Activated CD8-positive, alpha-beta memory T cell treated with anti-CD3 and anti-CD28 coated beads for 48 hours (primary cell): Measurements from ENCODE around the gene CTSE.
"Not testable (repeated sequence)": the region's sequence is repeated elsewhere in the genome, so short reads cannot be mapped to it uniquely, and the experiment has no call there.

Experiments used
- DNase-seq, 3 experiments: peaks; one replicate each; pipeline ENCODE4 v3.0.0-alpha.2; 2020; ENCODE audit warnings: low read depth in 2 of 3, low spot score in 2 of 3

CTSE gene

GRCh38 chr1:206020393-206021007 lies 3.2 kb downstream of the CTSE start:
- no peak for DNase-seq

DNA sequence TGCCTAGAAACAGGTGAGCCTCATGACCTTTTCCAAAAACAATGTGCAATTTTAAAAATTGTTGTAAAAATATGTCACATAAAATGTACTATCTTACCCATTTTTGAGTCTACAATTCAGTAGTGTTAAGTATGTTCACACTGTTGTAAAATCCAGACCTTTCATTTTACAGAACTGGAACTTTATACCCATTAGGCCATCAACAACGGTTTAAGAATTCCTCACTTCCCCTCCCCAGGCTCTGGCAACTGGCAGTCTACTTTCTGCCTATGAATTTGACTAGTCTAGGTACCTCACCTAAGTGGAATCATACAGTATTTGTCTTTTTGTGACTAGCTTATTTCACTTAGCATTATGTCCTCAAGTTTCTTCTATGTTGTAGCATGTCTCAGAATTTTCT lies 8.6 kb downstream of the CTSE start:
- no peak for DNase-seq

- no peak for DNase-seq
Measured at GRCh38 chr1:206014601-206015000, 9.1 kb downstream of the CTSE start.

- no peak for DNase-seq
Measured at GRCh38 chr1:206013026-206013795, 10.5 kb downstream of the CTSE start.

DNA sequence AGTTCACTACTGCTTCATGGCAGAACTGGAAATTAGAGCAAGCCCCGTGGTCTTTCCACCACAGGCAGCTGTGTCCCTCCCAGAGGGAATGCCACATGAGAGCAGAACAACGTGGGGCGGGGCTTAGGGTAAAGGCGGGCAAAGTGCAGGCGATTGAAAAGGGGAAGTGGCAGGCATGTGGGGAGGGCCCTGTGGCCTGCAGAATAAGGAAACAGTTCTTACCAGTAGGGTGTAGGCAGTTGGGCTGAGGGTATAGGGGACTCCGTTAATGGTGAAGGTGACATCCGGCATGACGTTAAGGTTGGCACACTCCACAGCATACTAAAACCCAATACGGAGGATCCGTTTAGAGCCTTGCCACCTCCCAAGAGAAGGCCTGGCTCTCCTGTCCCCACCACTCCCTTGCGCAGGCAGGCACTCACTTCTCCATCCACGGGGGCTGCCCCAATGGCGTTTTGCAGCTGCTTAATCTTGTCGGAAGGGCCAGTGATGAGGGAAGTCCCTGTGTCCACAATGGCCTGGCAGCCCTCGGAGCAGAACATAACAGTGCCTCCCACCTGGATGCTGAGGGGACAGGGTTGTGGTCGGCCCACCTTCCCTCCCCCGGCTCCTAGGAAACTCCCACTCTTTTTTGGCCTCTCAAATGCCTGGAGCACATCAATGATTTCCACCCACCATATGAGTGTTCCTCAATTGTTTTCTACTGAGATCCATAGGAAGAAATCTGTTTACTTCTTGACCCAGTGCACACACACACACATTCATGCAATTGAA lies 11.4 kb downstream of the CTSE start:
- DNase-seq: no peak

GRCh38 chr1:206011057-206011456 lies 12.6 kb downstream of the CTSE start:
- no peak for DNase-seq

- DNase-seq: no peak
Measured at GRCh38 chr1:206010060-206010459, 13.6 kb downstream of the CTSE start.

DNA sequence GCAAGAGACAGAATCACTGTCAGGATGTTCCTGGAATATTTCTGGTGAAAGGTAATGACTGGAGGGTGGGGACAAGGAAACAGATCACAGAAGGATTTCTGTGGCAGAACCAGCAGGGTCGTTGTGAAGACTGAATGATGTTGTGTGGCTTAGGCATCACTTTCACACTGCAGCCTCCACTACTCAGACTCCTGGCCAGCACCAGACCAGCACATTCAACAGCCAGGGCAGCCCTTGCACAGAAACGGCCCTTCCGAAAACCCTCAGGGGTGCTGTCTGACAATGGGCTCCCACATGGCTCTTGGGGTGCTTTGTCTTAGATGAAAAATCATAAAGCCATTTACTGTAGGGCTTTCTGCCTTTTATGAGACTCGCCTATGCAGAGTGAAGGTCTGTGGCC lies 16.7 kb downstream of the CTSE start:
- no peak for DNase-seq

DNA sequence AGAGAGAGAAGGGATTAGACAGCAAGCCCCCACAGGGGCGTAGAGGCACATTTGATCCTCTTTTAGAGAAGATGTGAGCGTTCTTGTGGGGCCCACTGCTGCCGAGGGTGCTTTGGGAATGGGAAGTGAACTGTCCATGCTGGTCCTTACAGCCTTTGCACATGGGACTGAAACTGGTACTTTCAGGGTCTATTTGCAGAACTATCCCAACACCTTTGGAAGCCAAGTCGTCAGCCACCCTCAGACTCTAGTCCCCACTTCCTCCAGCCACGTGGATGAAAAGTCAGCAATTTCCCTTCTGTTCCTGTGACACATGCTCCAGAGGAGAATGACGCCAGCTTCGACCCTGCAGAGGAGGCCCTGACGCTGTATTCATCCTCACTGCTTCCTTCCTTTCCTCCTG lies 17.9 kb downstream of the CTSE start:
- DNase-seq: no peak

DNA sequence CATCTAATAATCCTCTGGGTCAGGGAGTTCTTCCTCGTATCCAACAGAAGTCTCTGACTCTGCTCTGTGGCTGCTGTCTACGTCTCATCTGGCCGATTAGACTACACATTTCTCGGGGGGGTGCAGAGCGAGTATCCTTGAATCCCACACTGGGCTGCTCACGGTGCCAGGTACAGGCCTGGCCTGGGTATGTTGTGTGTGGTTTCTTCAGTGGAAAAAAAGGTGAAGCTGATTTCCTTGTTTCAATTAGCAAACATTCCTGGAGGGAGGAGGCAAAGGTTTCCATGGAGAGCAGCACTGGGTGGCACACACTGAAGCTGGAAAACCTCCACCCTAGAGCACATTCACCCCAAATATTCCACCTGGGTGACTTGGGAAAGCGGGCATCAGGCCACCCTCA lies 18.5 kb downstream of the CTSE start:
- DNase-seq: no peak

DNA sequence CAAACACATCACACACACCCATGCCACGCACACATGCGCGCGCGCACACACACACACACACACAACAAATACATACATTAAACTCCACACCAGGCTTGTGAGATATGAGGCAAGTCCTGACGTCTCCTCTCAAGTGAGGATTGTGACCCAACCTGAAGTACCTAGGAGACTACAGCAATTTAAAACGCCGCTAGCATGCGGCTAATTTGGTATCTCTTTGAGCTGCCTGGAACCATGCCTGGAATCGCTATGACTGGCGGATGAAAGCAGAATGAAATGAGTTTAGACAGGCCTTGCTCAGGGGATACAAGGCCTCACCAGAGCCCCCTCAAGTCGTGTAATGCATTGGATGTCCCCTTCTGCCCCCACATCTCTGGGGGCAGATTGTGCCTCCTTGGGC lies 18.9 kb downstream of the CTSE start:
- DNase-seq: no peak

DNA sequence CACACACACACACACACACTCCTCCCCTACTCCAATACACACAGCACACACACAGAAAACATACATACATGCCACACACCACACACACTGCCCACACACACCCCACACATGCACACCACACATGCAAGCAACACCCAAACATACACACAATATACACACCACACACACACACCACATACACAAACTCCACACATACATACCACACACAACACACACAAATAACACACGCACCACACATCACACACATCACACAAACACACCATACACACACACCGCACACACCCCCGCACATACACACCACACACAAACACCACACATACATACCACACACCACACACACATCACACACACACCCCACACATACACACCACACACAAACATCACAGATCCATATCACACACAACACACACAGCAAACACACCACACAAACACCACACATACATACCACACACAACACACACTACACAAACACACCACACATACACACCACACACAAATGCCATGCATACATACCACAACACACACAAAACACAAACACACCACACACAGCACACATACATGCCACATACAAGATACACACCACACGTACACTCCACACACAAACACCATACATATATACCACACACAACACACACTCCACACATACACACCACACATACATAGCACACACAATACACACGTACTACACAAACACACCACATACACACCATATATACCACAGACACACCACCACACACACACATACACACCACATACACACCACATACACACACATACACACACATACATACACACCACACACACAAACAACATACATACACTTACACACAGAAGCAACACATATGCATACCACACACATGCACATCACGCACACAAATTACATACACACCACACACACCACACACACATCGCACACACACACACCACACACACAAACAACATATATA lies 19.6 kb downstream of the CTSE start:
- DNase-seq: no peak

DNA sequence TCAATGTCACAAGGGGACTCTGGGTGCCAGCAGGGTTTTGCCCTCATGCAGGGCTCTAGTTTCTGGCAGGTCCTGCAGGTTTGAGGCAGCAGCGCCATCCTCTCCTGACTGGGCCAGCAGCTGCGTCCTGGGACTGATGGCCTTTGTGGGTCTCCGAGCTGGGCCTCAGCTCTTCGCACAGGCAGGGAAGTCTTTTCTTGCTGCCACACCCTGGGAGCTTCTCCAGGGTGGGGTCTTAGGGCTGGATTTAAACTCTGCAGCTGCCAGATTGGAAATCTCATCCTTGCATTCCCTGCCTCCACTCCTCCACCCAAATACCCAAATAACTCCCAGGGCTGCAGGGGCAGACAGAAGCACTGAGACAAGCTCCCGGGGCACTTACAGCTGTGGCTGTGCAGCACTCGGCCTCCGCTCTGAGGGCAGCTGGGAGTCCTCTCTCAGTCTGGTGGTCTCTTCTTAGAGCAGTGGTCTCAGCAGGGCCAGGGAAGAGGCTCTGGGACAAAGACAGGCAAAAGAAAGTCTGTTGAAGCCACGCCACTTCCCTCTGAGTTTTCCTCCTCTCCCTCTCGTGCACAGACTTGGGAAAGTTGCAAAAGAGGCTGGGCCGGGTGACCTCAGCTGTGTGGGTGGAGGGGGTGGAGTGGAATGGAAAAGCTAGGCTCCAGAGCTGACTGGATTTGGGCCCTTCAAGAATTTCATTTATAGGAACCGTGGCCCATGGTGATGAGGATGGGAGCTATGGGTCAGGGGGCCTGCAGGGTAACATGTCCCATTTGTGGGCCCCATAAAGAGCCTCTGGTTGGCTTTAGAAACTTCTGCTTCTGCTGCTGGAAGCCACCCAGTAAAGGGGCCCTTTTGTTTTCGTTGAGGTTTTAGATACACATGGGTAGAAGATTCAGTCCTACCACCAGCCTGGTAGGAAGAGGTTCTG lies 20.6 kb downstream of the CTSE start, which contains the start of gene RAB7B:
RAB7B (minus strand) TSS at position 525 of the 931 bp plus-strand sequence. CDS start 9,260 bp downstream, outside the sequence.
- DNase-seq: no peak

DNA sequence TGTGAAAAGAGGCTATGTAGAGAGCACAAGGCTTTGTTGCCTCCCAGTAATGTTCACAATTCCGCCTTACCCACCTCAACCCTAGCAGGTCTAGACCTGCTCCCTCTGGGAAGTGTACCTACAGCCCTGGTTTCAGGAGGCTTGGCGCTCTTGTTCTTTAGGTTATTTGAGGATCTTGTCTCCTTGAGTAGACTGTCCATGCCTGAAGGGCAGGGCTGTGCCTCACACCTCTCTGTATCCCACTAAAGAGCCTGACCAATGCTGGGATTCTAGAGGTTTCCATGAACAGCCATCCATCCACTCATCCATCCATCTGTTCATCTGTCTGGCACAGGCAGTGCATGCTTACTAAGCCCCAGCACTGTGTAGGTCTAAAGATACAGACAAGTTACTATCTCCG lies 21.5 kb downstream of the CTSE start:
- DNase-seq: no peak

DNA sequence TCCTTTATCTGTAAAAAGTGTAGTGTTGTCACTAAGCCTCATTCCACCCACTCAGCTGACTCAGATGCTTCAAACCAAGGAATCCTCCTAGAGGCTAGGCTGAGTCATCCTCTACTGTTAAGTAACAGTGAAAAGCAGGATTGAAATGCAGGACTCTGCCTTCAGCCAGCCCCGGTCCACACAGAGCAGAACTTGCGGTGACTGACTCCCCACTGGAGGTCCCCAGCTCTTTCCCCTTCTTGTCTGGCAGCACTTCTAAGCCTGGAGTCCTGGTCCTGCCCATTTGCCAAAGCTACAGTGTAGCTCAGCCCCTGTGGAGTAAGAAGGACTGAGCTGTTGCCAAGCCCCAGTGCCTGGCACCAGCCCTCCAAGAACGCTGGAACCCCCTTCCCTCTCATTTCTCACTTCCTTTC lies 22.2 kb downstream of the CTSE start:
- no peak for DNase-seq

- DNase-seq: no peak
Measured at GRCh38 chr1:206000641-206001339, 22.9 kb downstream of the CTSE start.

DNA sequence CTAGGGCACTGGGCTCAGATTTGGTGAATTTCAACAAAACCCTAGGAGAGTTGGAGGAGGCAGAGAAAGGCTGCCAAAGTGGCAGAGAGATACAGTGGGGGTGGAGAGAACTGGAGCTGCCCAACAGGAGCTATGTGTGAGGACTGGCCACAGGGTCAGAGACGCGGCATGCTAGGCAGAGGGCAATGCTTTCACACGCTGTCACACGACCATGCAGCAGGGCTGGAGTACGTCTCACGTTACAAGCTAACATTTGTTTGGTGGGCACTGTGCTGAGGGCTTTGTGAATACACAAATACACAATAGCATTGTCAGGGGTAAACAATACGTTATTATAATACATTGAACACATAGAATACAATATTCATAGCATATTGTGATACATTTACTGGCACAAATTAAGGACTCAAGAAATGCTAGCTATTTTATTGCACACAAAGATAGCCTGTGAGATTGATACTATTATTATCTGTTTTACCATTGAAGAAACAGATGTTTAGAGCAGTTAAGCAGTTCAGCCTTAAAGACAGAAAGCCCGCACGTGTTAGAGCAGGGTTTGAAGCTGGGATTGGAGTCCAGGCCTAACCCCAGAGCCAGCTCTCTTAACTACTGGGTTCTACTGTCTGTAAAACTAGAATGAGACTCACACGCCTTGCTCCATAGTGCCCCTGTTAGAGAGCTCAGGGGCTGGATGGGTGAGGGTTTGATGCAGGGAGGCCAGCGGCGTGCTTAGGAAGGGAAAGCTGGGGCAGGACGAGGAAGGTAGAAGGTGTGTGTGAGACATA lies 25.0 kb downstream of the CTSE start:
- no peak for DNase-seq

- DNase-seq: not testable (repeated sequence)
Measured at GRCh38 chr1:205996641-205997040, 27.1 kb downstream of the CTSE start.
